ENCODE measurements around the gene SUN5. TPM values are rescaled to one million over a fixed set of nuclear protein-coding genes. Genes with fewer than 3 reads are reported as not detected.

Gene SUN5
- polyA plus RNA-seq, 1 donor = not detected

DNA sequence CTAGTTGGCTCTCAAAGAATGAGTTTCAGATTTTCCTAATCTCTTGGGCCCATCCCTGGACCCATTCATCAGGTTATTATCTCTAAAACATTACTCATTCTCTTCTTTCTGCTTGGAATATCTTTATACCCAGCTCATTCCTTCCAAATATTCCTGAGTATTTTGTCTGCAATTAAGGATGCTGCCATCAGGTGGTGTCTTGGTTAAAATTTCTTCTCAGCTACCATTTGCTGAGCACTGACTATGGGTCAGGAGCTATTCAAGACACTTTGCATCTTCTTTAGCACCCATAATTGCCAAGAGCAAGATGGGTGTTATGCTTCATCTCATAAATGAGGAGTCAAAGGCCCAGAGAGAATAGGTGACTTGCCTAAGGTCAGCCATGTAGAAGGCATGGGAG lies 8.4 kb downstream of the SUN5 start:
- DNase-seq = no peak

DNA sequence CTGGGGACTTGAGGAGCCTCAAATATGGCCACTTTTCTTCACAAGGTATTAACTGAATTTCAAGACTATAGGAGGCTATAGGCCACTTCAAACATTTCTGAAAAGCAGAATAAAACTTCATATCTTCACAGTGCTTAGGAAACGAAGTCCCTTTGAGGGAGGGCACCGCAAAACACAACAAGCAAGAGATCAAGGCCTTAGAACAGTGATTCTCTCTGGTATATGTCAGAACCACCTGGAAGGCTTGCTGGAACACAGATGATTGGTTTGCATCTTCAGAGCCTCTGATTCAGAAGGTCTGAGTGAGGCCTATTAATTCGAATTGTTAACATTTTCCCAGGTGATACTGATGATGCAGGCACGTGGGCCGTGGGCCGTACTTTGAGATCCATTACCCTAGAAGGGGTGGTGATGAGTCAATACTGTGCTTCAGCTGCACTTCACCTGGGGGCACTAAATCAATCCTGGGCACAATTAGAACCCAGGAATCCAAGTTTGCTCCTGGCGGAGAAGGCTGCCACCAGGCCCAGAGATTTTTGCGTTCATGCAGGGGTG lies 10.7 kb downstream of the SUN5 start:
- no peak for DNase-seq

- no peak for DNase-seq
Measured at GRCh38 chr20:32991792-32992641, 12.2 kb downstream of the SUN5 start.

GRCh38 chr20:32991383-32991782 lies 12.8 kb downstream of the SUN5 start:
- DNase-seq = no peak

DNA sequence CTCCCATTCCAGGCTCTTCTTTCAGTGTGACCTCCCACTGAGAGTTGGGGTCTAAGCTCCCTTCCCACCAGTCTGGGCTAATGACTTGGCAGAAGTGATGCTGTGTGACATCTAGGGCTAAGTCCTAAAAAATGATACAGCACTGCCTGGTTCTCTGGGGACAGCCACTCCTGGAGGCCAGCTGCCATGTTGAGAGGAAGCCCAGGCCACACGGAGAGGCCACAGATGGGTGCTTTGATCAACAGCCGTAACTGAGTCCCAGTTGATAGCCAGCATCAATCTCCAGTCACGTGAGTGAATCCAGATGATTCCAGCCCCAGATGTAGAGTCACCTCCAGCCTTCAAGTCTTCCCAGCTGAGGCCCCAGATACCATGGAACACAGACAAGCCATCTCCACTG lies 13.8 kb downstream of the SUN5 start:
- no peak for DNase-seq

GRCh38 chr20:32989507-32990283 lies 14.5 kb downstream of the SUN5 start:
- DNase-seq = no peak

DNA sequence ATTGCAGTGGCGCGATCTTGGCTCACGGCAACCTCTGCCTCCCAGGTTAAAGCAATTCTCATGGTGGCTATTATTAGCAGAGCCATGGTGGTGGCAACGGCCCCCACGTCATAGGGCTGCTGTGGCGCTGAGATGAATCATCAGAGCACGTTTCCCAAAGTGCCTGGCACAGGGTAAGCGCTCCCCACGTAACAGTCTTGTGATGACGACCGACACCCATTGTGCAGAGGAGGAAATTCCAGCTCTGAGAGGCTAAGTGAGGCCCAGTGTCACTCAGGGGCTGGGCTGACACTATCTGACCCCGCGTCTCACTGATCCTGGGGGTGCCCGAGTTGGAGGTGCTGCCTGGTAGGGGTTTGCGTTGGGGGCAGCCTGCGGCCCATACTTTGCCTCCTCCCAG lies 16.2 kb downstream of the SUN5 start:
- no peak for DNase-seq

- DNase-seq = no peak
Measured at GRCh38 chr20:32987044-32987825, 17.0 kb downstream of the SUN5 start.

DNA sequence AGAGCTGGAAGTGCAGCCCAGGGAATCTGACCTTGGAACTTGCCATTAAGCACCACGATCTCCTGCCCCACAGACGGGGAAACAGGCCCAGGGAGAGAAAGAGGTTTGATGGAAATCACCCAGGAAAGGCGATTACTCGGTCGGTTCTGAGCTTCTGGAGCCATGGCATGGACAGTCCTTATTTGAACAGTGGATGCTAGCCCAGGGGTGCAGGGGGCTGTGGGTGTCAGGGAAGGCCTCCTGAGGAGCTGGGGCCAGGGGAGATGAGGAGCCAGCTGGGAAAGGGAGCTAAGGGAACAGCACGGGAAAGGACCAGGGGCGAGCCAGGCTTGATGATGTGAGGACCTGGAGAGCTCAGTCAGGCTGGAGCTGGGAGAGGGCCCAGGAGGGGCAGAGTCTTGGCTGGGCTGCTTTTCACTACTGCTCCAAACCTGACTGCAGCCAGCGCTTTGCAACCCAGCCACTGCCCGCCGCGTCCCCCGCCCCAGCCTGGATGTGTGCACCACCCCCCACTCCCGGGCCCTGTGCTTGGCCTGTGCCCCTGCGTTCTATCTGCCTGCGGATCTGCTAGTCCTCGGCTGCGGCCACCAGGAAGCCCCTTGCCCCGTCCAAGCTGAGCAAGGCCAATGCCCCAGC lies 17.8 kb downstream of the SUN5 start:
- no peak for DNase-seq

GRCh38 chr20:32985596-32985995 lies 18.6 kb downstream of the SUN5 start:
- DNase-seq = no peak

DNA sequence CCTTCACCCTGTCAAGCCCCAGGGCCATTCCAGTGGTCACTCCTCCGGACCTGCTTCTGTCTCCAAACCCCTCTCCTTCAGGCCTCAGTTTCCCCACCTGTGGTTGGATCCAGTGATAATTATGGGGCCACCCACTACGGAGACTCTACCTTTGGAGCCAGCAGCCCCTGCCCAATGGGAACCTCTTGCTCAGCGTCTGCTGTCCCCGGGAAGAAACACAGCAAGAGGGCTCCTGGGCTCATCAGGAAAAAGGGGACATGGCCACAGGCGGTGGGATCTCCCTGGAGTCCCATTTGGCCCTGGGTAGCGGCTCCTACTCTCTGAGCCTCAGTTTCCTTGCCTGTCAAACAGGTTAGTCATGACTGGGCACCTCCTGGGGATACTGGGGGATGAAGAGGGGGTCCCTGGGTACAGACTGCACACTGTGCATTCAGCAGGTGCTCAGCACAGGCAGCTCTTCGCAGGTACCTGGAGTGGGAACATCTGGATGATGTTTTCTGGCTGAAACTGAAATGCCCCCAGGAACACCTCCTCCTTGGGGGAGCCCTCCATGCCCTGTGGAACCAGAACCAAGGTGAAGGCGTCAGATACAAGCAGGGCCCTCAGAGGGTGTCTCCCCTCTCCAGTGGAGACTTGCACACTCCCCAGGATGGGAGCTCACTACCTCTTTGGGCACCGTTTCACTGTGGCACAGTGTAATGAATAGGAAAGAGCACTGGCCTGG lies 19.4 kb downstream of the SUN5 start:
- DNase-seq = no peak

- no peak for DNase-seq
Measured at GRCh38 chr20:32984196-32984595, 20.0 kb downstream of the SUN5 start.

- no peak for DNase-seq
Measured at GRCh38 chr20:32983459-32984112, 20.6 kb downstream of the SUN5 start.

- DNase-seq = peak; percentile 41
Measured at GRCh38 chr20:32982617-32983458, 21.4 kb downstream of the SUN5 start.

GRCh38 chr20:32980990-32981389 lies 23.2 kb downstream of the SUN5 start:
- DNase-seq = no peak

DNA sequence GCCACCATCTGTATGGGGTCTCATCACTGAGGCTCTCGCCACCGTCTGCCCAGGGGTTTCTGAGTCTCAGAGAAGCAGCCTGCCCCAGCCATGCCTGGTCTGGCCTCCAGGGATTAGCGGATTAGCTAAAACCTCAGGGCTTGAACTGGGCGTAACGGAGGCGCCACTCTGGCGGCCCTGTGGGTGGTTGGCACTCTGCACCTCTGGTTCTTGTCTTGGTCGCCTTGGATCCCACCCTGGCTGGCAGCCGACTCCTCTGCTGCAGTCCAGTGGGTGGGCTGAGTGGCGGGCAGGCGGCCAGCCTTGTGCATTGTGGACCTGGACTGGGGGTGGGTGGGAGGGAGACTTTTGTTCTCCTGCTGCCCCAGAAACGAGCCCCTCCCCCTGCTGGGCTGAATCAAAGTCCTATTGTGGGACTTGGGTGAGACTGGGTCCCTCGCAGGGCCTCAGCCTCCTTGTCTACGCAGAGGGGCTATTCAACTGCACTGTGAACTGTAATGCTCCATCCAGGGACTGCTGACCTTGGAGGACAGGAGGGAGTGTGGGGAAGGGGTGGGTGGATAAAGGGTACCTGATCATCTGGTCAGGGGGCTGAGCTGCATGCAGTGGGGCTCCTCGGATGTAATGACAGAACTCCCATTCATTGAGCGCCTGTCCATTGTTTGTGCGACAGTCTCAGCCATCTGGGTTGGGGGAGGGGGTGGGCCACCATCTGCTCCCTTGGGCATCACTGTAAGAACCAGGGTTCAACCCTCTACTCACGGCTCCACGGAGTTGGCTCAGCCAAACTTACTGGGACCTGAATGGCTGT lies 23.9 kb downstream of the SUN5 start:
- DNase-seq = no peak

DNA sequence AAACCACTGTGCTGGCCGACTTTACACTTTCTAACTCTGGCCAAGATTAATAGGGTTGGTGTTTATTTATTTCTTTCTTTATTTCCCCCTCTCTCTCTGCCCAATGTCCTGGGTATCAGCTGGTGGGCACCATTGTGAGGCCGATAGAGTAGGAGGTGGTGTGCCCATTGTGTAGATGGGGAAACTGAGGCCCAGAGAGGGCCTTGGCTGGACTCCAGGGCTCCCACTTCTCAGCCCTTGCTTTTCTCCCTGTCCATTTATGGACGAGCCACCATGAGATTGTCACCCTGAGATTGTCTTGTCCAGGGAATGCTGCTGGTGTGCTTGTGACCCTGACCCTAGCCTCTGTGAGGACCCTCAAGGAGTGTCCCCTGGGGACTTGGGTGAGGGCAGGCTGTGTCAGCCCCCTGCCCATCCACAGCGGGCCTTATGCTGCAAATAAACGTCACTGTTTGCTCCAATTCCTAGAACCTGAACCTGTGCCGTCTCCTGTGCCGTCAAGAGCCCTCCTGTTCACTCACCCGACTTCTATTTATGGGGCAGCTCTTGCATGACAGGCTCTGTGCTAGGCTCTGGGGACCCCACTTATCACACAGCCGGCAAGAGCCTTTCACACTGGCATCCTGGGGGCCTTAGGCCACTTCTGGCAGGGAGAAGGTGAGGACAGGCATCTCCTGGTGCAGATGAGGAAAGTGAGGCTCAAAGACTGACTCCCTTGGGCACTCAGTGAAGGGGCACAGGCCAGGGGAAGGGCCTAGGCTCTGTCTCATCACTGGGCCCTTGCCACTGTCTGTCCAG lies 24.8 kb downstream of the SUN5 start:
- no peak for DNase-seq

GRCh38 chr20:32978009-32978335 lies 26.3 kb downstream of the SUN5 start:
- no peak for DNase-seq
